GM12878 (cell line): ENCODE measurements around the gene NPAS4. TPM values are rescaled to one million over a fixed set of nuclear protein-coding genes. Genes with fewer than 3 reads are reported as not detected.

Experiments
- E2F4 ChIP-seq: IDR thresholded peaks from 2 replicates; pipeline ENCODE4 v1.6.1; 2012; ENCODE audit warnings: low read depth, low read length, improper control_type of control experiment
- HSF1 ChIP-seq: fragments of 150-350 bp; IDR thresholded peaks from 2 replicates; pipeline ENCODE4 v1.6.1; 2014; ENCODE audit warnings: mild to moderate bottlenecking, low read depth, low read length
- RAD21 ChIP-seq: IDR thresholded peaks from 2 replicates; pipeline ENCODE4 v1.6.1; 2011; ENCODE audit warnings: mild to moderate bottlenecking, low read depth, low read length, moderate library complexity; ENCODE audit not compliant: insufficient read depth
- RUNX3 ChIP-seq: IDR thresholded peaks from 2 replicates; pipeline ENCODE4 v1.6.1; 2012; ENCODE audit warnings: low read length, inconsistent platforms
- SMC3 ChIP-seq: IDR thresholded peaks from 2 replicates; pipeline ENCODE4 v1.6.1; 2011; ENCODE audit warnings: low read length, improper control_type of control experiment, borderline replicate concordance
- ZNF592 ChIP-seq: fragments of 450-650 bp; IDR thresholded peaks from 2 replicates; pipeline ENCODE4 v1.6.1; 2017; ENCODE audit warnings: mild to moderate bottlenecking, moderate library complexity
- polyA plus RNA-seq, 11 experiments: library from polyadenylated mRNA; depleted of rRNA in 4 of 11; unstranded in 6 of 11; stranded (reverse) in 5 of 11; fragments of >200 nt; fragmentation: Nextera tagmentation in 4 of 11; fragmentation: Illumina TruSeq in 1 of 11; extraction: Ambion mirVana in 4 of 11; extraction: Trizol in 1 of 11; gene quantifications; 1 replicate in 1 of 11; 2 replicates in 10 of 11; pipeline versions ENCODE4 v1.2.1 to v1.2.3, GENCODE V29; 2011 to 2016; ENCODE audit warnings: inconsistent platforms in 2 of 11, missing spikeins in 2 of 11, low read depth in 1 of 11
- total RNA-seq, 4 experiments: library from RNA; depleted of rRNA in 3 of 4; stranded (reverse); fragments of >200 nt in 3 of 4; fragmentation: Illumina TruSeq in 1 of 4; extraction: Trizol in 1 of 4; gene quantifications; 2 replicates each; pipeline versions ENCODE4 v1.2.1 to v1.2.3, GENCODE V29; 2013 to 2021

Gene NPAS4
- total and polyA plus RNA-seq, 10 of the 15 experiments (the other 5 are each of a cell fraction or from before 2014, with no cell fraction given), result 0.03 to 0.18 (median 0.06) TPM; not detected in 7

DNA sequence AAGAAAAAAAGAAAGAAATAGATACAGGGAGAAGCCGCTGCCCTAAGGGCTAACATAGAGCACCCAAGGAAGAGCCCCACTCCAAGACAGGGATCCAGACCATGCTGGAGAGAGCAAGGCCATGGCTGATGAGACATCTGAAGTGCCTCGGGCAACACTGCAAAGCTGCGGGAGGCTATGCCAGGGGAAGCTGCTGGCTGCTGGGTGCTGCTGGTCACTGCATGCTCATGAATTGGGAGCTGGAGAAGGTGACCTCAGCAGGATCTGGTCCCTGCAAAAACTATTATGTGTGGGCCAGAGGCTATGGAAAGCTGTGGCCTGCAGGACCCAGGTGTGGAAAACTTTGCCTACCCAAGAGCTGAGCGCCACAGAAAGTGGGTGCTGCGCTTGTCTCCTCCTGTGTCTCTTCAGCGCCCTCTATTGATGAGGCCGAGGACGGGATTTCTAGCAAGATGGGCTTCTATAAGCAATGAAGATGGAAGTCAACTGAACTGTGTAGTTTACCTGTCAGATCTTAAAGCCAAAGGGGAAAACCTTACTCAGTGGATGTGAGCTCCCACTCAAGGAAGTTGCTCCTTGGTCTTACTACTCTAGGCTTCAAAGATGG lies 32.0 kb upstream of the NPAS4 start (continued):
- peak; percentile 36; the same call in 1 of the 2 replicates for TF ChIP-seq SMC3
- TF ChIP-seq HSF1, result no peak
- 0 out of 2 replicates have a peak, but pooled peaks have one; percentile 22 for TF ChIP-seq ZNF592
- no peak for TF ChIP-seq E2F4
- TF ChIP-seq RUNX3, result no peak
- peak; percentile 63 for TF ChIP-seq RAD21
